ENCODE measurements around the gene HSP90AB1.

HSP90AB1 gene

DNA sequence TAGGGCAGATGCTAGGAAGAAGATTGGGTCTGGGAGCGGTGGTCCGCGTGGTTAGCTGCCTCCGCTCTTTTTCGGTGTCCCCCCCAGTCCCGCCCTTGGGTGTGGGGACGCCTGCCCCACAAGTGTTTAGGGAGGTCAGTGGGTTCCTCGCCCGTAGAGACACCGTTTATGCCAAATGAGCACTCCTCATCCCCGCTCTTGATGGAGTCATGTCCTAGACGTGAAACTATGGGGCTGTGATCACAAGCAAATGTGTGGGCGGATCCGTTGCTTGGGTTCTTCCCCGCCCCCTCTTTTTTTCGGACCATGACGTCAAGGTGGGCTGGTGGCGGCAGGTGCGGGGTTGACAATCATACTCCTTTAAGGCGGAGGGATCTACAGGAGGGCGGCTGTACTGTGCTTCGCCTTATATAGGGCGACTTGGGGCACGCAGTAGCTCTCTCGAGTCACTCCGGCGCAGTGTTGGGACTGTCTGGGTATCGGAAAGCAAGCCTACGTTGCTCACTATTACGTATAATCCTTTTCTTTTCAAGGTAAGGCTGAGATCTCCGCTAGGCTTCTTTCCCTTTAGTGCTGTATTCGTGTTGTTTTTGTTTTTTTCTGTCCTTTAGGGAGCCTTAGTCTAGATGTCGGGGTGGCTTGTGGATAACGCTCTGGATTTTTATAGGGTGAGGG, at the start of gene HSP90AB1:
TSS of gene HSP90AB1 (plus strand) at position 439 of the 675 bp plus-strand sequence. CDS start 1,529 bp downstream, outside the sequence.
- peak within 1 kb of the TSS; percentile 97 for H3K9ac ChIP-seq (ENCODE audit: low read length)
- peak within 1 kb of the TSS; percentile 87 for H3K27ac ChIP-seq (ENCODE audit: low read depth, low read length)
- peak within 1 kb of the TSS; percentile 94 for H3K4me3 ChIP-seq (ENCODE audit: low read depth, low read length)
- H3K9me3 ChIP-seq (ENCODE audit: control insufficient read depth, insufficient read depth, low read depth, low read length): no peaks in the 10 kb centered on the region
- no peaks in the 10 kb centered on the region for H3K27me3 ChIP-seq (ENCODE audit: control insufficient read depth, insufficient read depth, low read length)
- peaks cover 47% of the 10 kb centered on the region for H3K36me3 ChIP-seq (ENCODE audit: control insufficient read depth, insufficient read depth, low read length)
- H3K4me1 ChIP-seq (ENCODE audit: control insufficient read depth, insufficient read depth, low read length): peaks cover 11% of the 10 kb centered on the region

DNA sequence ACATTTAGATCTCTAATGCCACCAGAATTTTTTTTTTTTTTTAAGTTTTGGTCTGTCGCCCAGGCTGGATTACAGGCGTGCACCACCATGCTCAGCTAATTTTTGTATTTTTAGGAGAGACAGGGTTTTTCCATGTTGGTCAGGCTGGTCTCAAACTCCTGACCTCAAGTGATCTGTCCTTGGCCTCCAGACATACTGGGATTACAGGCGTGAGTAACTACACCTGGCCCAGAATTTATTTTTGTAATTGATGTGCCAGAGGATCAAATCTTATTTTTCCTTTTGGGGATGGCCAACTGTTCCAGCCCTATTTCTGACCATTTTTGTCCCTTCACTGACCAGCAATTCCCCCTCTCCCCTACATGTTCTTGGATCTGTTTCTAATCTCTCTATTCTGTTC, 48.2 kb upstream of the HSP90AB1 start:
- no peak overlapping the region for H3K4me3 ChIP-seq (ENCODE audit: low read depth, low read length)
- H3K27ac ChIP-seq (ENCODE audit: low read depth, low read length): no peak overlapping the region
- H3K36me3 ChIP-seq (ENCODE audit: control insufficient read depth, insufficient read depth, low read length): no peaks in the 10 kb centered on the region
- H3K9ac ChIP-seq (ENCODE audit: low read length): no peak overlapping the region
- H3K27me3 ChIP-seq (ENCODE audit: control insufficient read depth, insufficient read depth, low read length): no peaks in the 10 kb centered on the region
- peaks cover 31% of the 10 kb centered on the region for H3K4me1 ChIP-seq (ENCODE audit: control insufficient read depth, insufficient read depth, low read length)
- H3K9me3 ChIP-seq (ENCODE audit: control insufficient read depth, insufficient read depth, low read depth, low read length): no peaks in the 10 kb centered on the region

DNA sequence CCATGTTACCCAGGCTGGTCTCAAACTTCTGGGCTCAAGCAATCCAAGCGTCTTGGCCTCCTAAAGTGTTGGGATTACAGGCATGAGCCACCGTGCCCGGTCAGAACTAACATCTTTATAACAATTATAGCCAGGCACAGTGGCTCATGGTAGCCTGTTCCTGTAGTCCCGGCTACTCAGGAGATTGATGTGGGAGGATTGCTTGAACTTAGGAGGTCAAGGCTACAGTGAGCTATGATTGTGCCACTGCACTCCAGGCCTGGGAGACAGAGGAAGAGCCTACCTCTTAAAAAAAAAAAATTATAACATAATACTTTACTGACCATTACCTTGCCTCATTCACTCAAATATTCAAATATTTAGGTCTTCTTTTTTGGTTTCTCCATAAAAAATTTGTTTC, 47.0 kb upstream of the HSP90AB1 start:
- no peak overlapping the region for H3K27ac ChIP-seq (ENCODE audit: low read depth, low read length)

DNA sequence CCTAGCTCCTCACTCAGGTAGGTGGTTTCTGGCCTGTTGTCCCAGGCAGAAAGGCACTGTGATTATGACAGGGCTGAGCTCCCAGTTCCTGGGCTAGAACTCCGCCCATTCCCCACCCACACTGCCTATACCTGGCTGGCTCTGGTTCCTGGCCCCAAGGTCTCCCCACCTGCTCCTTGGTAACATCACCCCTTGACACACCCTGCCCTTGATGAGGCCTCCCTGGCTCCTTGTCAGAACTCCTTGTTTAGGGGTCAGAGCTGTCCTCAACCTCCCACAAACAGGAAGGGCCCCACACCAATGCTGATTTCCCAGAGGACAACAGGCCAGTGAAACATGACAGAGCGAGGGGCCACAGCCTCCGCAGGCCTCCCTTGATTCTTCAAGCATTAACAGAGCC, 45.7 kb upstream of the HSP90AB1 start:
- Histone ChIP-seq H3K9me3 (ENCODE audit: control insufficient read depth, insufficient read depth, low read depth, low read length) (no peaks in the 10 kb centered on the region), H3K36me3 (ENCODE audit: control insufficient read depth, insufficient read depth, low read length) (no peaks in the 10 kb centered on the region), H3K9ac (ENCODE audit: low read length) (no peak overlapping the region), H3K27ac (ENCODE audit: low read depth, low read length) (no peak overlapping the region), H3K27me3 (ENCODE audit: control insufficient read depth, insufficient read depth, low read length) (no peaks in the 10 kb centered on the region), H3K4me1 (ENCODE audit: control insufficient read depth, insufficient read depth, low read length) (peaks cover 38% of the 10 kb centered on the region), H3K4me3 (ENCODE audit: low read depth, low read length) (no peak overlapping the region)

More for the DNA sequence above, 47.0 kb upstream of the HSP90AB1 start:
- Histone ChIP-seq H3K9me3 (ENCODE audit: control insufficient read depth, insufficient read depth, low read depth, low read length) (no peaks in the 10 kb centered on the region), H3K4me3 (ENCODE audit: low read depth, low read length) (no peak overlapping the region), H3K9ac (ENCODE audit: low read length) (no peak overlapping the region), H3K4me1 (ENCODE audit: control insufficient read depth, insufficient read depth, low read length) (peaks cover 38% of the 10 kb centered on the region), H3K36me3 (ENCODE audit: control insufficient read depth, insufficient read depth, low read length) (no peaks in the 10 kb centered on the region), H3K27me3 (ENCODE audit: control insufficient read depth, insufficient read depth, low read length) (no peaks in the 10 kb centered on the region)

DNA sequence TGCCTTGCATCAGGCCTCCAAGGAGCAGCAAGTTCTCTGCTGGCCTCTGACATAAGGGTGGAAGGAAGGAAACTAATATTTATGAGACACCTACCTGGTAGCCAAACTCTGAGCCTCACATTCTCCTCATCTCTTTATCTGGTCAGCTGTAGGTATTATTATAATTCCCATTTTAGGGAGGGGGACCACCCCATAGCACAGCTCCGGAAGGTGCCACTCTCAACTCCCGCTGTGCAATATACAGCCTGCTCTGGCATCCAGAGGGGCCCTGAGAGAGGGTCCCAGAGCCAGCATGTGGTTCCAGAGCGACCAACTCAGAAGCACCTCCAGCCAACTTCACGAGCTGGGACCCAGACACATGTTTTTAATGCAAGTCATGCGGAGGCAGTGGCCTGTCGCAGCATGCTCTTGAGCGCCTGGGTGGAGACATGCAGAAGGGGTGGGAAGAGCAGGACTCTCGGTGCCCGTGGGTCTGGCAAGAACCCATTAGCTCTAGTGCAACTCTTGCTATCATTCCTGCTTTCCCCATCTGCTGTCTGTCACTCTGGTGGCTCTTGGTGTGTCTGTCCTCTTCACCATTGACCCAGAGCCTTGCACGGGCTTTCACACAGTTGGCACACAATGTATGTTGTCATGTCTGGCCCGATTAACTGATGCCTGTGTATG, 45.1 kb upstream of the HSP90AB1 start:
- Histone ChIP-seq H3K9me3 (ENCODE audit: control insufficient read depth, insufficient read depth, low read depth, low read length) (no peaks in the 10 kb centered on the region), H3K9ac (ENCODE audit: low read length) (peak overlapping the region; percentile 27), H3K27ac (ENCODE audit: low read depth, low read length) (peak overlapping the region; percentile 97), H3K36me3 (ENCODE audit: control insufficient read depth, insufficient read depth, low read length) (no peaks in the 10 kb centered on the region), H3K4me3 (ENCODE audit: low read depth, low read length) (no peak overlapping the region; the same call in 1 of the 2 replicates), H3K27me3 (ENCODE audit: control insufficient read depth, insufficient read depth, low read length) (no peaks in the 10 kb centered on the region), H3K4me1 (ENCODE audit: control insufficient read depth, insufficient read depth, low read length) (peaks cover 43% of the 10 kb centered on the region)

DNA sequence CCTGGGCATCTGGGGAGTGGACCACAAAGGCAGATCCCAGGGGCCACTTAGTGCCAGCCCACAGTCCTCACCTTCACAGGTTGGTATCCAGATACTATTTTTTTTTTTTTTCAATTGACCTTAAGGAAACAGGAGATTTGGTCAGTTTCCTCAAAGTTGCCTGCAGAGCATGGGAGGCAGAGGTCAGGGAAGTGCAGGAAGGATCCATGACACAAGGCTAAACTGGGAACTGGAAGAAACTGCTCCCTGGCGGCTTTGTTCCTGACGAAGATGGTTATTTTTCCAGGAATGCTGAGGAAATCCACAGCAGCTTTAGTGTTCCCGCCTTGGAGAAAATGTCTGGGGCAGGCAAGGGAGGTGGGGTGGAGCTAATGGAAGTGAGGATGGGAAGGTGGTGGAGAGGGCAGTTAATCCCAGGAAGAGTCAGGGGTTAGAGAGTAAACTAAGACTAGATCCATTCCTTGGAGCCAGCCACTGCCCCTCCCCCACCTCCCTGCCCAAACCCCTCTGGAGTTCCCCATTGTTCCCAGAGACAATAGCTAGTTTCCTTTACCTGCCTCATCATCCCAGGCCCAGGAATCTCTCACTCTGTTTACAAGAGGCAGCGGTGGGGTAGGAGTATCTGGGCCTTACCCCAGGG, 44.4 kb upstream of the HSP90AB1 start:
- Histone ChIP-seq H3K27me3 (ENCODE audit: control insufficient read depth, insufficient read depth, low read length) (no peaks in the 10 kb centered on the region), H3K36me3 (ENCODE audit: control insufficient read depth, insufficient read depth, low read length) (no peaks in the 10 kb centered on the region), H3K9ac (ENCODE audit: low read length) (peak overlapping the region; percentile 84), H3K4me1 (ENCODE audit: control insufficient read depth, insufficient read depth, low read length) (peaks cover 50% of the 10 kb centered on the region), H3K9me3 (ENCODE audit: control insufficient read depth, insufficient read depth, low read depth, low read length) (no peaks in the 10 kb centered on the region), H3K4me3 (ENCODE audit: low read depth, low read length) (peak overlapping the region; percentile 4), H3K27ac (ENCODE audit: low read depth, low read length) (peak overlapping the region; percentile 97)

DNA sequence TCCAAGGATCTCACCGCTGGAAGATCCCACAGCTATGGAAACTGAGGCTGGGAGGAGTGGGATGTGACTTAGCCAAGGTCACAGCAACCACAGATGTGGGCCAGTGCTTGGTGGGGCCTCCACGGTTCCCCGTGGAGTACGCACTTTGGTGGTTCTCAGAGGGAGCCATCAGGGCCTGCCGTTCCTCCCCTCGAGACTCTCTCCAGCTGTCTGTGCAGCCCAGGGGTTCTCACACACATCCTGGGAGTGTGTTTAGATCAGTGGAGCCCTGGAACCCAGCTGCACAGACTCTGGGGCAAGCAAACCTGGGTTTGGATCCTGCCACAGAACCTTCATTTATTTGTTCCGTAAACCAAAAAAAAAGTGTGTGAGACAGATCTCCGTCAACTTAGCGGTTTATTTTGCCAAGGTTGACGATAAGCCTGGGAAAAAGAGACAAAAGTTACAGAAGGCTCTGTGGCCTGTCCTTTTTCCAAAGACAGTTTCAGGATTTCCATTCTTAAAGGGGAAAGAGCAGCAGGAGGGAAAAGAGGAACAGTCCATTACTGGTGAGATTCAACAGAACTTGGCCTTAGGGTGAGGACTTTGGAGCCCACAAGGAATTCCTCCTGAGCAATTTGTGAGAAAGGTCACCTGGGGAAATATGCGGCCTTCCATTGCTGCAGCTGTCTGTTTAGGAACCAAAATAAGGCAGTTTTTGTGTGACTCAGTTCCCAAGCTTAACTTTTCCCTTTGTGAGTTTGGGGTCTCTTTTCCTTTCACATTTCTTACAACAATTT, 43.7 kb upstream of the HSP90AB1 start:
- H3K4me1 ChIP-seq (ENCODE audit: control insufficient read depth, insufficient read depth, low read length): peaks cover 50% of the 10 kb centered on the region
- H3K27me3 ChIP-seq (ENCODE audit: control insufficient read depth, insufficient read depth, low read length): no peaks in the 10 kb centered on the region
- peak overlapping the region; percentile 4 for H3K4me3 ChIP-seq (ENCODE audit: low read depth, low read length)
- no peaks in the 10 kb centered on the region for H3K36me3 ChIP-seq (ENCODE audit: control insufficient read depth, insufficient read depth, low read length)
- peak overlapping the region; percentile 84 for H3K9ac ChIP-seq (ENCODE audit: low read length)
- peak overlapping the region; percentile 97 for H3K27ac ChIP-seq (ENCODE audit: low read depth, low read length)
- no peaks in the 10 kb centered on the region for H3K9me3 ChIP-seq (ENCODE audit: control insufficient read depth, insufficient read depth, low read depth, low read length)

DNA sequence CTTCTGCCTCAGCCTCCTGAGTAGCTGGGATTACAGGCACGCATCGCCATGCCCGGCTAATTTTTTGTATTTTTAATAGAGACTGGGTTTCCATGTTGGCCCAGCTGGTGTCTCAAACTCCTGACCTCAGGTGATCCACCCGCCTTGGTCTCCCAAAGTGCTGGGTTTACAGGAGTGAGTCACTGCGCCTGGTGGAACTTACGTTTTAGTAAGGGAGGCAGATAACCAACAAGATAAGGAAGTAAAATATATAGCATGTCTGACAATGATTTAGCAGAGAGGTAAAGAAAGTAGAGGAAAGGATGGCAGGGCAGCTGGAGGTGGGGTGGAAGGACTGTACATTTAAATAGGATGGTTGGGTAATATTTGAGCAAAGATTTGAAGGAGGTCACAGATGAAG, 42.9 kb upstream of the HSP90AB1 start:
- H3K27me3 ChIP-seq (ENCODE audit: control insufficient read depth, insufficient read depth, low read length): no peaks in the 10 kb centered on the region
- no peak overlapping the region for H3K27ac ChIP-seq (ENCODE audit: low read depth, low read length)
- no peaks in the 10 kb centered on the region for H3K36me3 ChIP-seq (ENCODE audit: control insufficient read depth, insufficient read depth, low read length)
- no peak overlapping the region for H3K9ac ChIP-seq (ENCODE audit: low read length)
- no peak overlapping the region for H3K4me3 ChIP-seq (ENCODE audit: low read depth, low read length)
- H3K4me1 ChIP-seq (ENCODE audit: control insufficient read depth, insufficient read depth, low read length): peaks cover 53% of the 10 kb centered on the region
- H3K9me3 ChIP-seq (ENCODE audit: control insufficient read depth, insufficient read depth, low read depth, low read length): no peaks in the 10 kb centered on the region

DNA sequence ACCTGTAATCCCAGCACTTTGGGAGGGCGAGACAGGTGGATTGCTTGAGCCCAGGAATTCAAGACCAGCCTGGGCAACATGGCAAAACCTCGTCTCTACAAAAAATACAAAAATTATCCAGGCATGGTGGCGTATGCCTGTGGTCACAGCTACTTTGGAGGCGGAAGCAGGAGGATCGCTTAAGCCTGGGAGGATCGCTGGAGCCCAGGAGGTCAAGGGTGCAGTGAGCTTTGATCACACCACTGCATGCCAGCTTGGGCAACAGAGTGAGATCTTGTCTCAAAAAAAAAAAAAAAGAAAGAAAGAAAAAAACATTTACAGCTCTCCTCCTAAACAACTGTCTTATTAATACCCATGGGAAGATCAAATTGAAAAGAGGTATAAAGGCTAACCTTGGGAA, 38.9 kb upstream of the HSP90AB1 start:
- H3K27me3 ChIP-seq (ENCODE audit: control insufficient read depth, insufficient read depth, low read length): no peaks in the 10 kb centered on the region
- no peak overlapping the region for H3K27ac ChIP-seq (ENCODE audit: low read depth, low read length)

DNA sequence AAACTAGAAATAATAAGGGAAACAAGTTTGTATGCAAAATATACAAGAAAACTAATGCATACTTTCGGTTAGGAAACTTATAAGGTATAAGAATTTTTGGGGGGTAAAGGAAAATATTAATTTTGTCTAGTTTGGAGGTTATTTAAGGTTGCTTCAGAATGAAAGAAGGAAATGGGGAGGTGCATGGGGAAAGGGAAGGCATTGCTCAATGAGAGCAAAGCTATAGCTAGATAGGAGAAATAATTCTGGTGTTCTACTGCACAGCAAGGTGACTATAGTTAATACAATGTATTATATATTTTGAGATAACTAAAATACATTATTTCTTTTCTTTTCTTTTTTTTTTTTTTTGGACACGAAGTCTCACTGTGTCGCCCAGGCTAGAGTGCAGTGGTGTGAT, 35.6 kb upstream of the HSP90AB1 start:
- Histone ChIP-seq H3K4me1 (ENCODE audit: control insufficient read depth, insufficient read depth, low read length) (peaks cover 14% of the 10 kb centered on the region), H3K27ac (ENCODE audit: low read depth, low read length) (no peak overlapping the region), H3K9me3 (ENCODE audit: control insufficient read depth, insufficient read depth, low read depth, low read length) (no peaks in the 10 kb centered on the region), H3K9ac (ENCODE audit: low read length) (no peak overlapping the region), H3K4me3 (ENCODE audit: low read depth, low read length) (no peak overlapping the region), H3K27me3 (ENCODE audit: control insufficient read depth, insufficient read depth, low read length) (no peaks in the 10 kb centered on the region), H3K36me3 (ENCODE audit: control insufficient read depth, insufficient read depth, low read length) (no peaks in the 10 kb centered on the region)

More for the DNA sequence above, 38.9 kb upstream of the HSP90AB1 start:
- Histone ChIP-seq H3K9me3 (ENCODE audit: control insufficient read depth, insufficient read depth, low read depth, low read length) (no peaks in the 10 kb centered on the region), H3K36me3 (ENCODE audit: control insufficient read depth, insufficient read depth, low read length) (no peaks in the 10 kb centered on the region), H3K4me3 (ENCODE audit: low read depth, low read length) (no peak overlapping the region), H3K4me1 (ENCODE audit: control insufficient read depth, insufficient read depth, low read length) (peaks cover 28% of the 10 kb centered on the region), H3K9ac (ENCODE audit: low read length) (no peak overlapping the region)

Measured in HUES6 (cell line).